ENCODE results near the gene NFIX. TPM values are rescaled to one million over a fixed set of nuclear protein-coding genes. Genes with fewer than 3 reads are reported as not detected.

NFIX gene
- total and polyA plus RNA-seq, 2 of the 13 experiments (the other 11 are each of a cell fraction or from before 2014, with no cell fraction given) = 3.4 to 5.4 TPM

- no peak for TF ChIP-seq NONO (IDR thresholded peaks at IDR 0.05)
- TF ChIP-seq NONO (CRISPR knock-in tag; conservative IDR thresholded peaks at IDR 0.05) = peak; percentile 70
- TF ChIP-seq ZNF609 (CRISPR knock-in tag; IDR thresholded peaks at IDR 0.05; ENCODE audit: borderline replicate concordance) = peak; percentile 73; the same call in 1 of the 2 replicates
- no peak for TF ChIP-seq ZNF782 (CRISPR knock-in tag; IDR thresholded peaks at IDR 0.05; ENCODE audit: borderline replicate concordance)
- TF ChIP-seq ZNF7 (CRISPR knock-in tag; IDR thresholded peaks at IDR 0.05) = no peak
- TF ChIP-seq USF2 (IDR thresholded peaks at IDR 0.05; ENCODE audit: low read depth, low read length) = no peak
- no peak for TF ChIP-seq USF2 (CRISPR knock-in tag; IDR thresholded peaks at IDR 0.05; ENCODE audit: borderline replicate concordance)
- TF ChIP-seq FOXP4 (CRISPR knock-in tag; IDR thresholded peaks at IDR 0.05) = peak; percentile 83
- TF ChIP-seq TSC22D2 (CRISPR knock-in tag; IDR thresholded peaks at IDR 0.05; ENCODE audit: borderline replicate concordance) = no peak
- TF ChIP-seq ZFP62 (CRISPR knock-in tag; IDR thresholded peaks at IDR 0.05) = no peak
- TF ChIP-seq MAFF (IDR thresholded peaks at IDR 0.05; ENCODE audit: low read depth, low read length) = no peak
- TF ChIP-seq POLR2A (IDR thresholded peaks at IDR 0.05; ENCODE audit: insufficient read depth in 1 of 2, low read depth in 2 of 2, low read length in 2 of 2) = peak; percentile 46 to 64; a peak in 3 of 4 replicates
- TF ChIP-seq ZNF382 (CRISPR knock-in tag; IDR thresholded peaks at IDR 0.05; ENCODE audit: borderline replicate concordance) = no peak
- peak; percentile 52; the same call in 1 of the 2 replicates for TF ChIP-seq FOSL2 (CRISPR knock-in tag; IDR thresholded peaks at IDR 0.05)
- TF ChIP-seq ZNF720 (CRISPR knock-in tag; IDR thresholded peaks at IDR 0.05) = no peak
- no peak for TF ChIP-seq ZNF282 (IDR thresholded peaks at IDR 0.05; ENCODE audit: partially characterized antibody)
- TF ChIP-seq SMAD3 (CRISPR knock-in tag; IDR thresholded peaks at IDR 0.05) = no peak
- no peak for TF ChIP-seq HES4 (CRISPR knock-in tag; IDR thresholded peaks at IDR 0.05; ENCODE audit: borderline replicate concordance)
- TF ChIP-seq ZNF746 (CRISPR knock-in tag; IDR thresholded peaks at IDR 0.05) = peak; percentile 100
- TF ChIP-seq ZNF10 (CRISPR knock-in tag; IDR thresholded peaks at IDR 0.05; ENCODE audit: borderline replicate concordance, low read depth) = no peak
- TF ChIP-seq ZFP36L2 (CRISPR knock-in tag; IDR thresholded peaks at IDR 0.05) = no peak
Measured at GRCh38 chr19:13053761-13054625, 58.7 kb downstream of the NFIX start (continued).
